A549 treated with AZD9567 at 1 μM for 4 hours (cell line): Measurements from ENCODE around the gene ERCC1. TPM values are rescaled to one million over a fixed set of nuclear protein-coding genes. Genes with fewer than 3 reads are reported as not detected.

Source experiments
- total RNA-seq: library from RNA; stranded (reverse); fragments of 200-300 nt; extraction: Qiagen RNA extraction; gene quantifications from 5 replicates; pipeline ENCODE4 v1.2.3, GENCODE V29; 2022; ENCODE audit not compliant: insufficient read depth

ERCC1 gene
- total RNA-seq = 139 to 171 TPM (median 165 TPM) in 5 replicates

GRCh38 chr19:45423589-45424190 lies at the start of gene ERCC1:
Gene ERCC1, minus strand, starts transcription at chr19:45423917. Its CDS starts 543 bp downstream, at chr19:45423374.

GRCh38 chr19:45467456-45468158 lies 43.9 kb upstream of the ERCC1 start, which contains the start of gene FOSB:
Gene FOSB, plus strand, starts transcription at chr19:45467996. Its CDS starts 591 bp downstream, at chr19:45468587.

GRCh38 chr19:45406226-45407090 lies 17.3 kb downstream of the ERCC1 start, which contains the start of gene POLR1G:
Gene POLR1G, plus strand, starts transcription at chr19:45406644. Its CDS starts 53 bp downstream, at chr19:45406697.

GRCh38 chr19:45404557-45405434 lies 18.9 kb downstream of the ERCC1 start, which contains the start of gene PPP1R13L:
Gene PPP1R13L, minus strand, starts transcription at chr19:45405069. Its CDS starts 6,751 bp downstream, at chr19:45398318.

GRCh38 chr19:45370410-45371204 lies 53.1 kb downstream of the ERCC1 start, which contains the start of gene ERCC2:
Gene ERCC2, minus strand, starts transcription at chr19:45370573. Its CDS starts 33 bp downstream, at chr19:45370540.

Other genes starting within 250 kb of the ERCC1 start
- 35.3 to 48.3 TPM (median 43.4 TPM) in 5 replicates for gene TRAPPC6A, start 245.7 kb downstream of the ERCC1 start, total RNA-seq
- 18.7 to 23.9 TPM (median 21.8 TPM) in 5 replicates for gene BLOC1S3, start 245.1 kb downstream of the ERCC1 start, total RNA-seq
- gene EXOC3L2, start 178.5 kb downstream of the ERCC1 start, total RNA-seq = 1.2 to 2.0 TPM (median 1.6 TPM) in 4 of 5 replicates, not detected in the other
- 6.2 to 9.4 TPM (median 7.8 TPM) in 5 replicates for gene MARK4, start 172.6 kb downstream of the ERCC1 start, total RNA-seq
- 0.05 to 0.07 TPM in 2 of 5 replicates, not detected in the others for gene CKM, start 101.0 kb downstream of the ERCC1 start, total RNA-seq
- gene KLC3, start 83.2 kb downstream of the ERCC1 start, total RNA-seq = 0.87 to 1.3 TPM (median 0.91 TPM) in 4 of 5 replicates, not detected in the other
- gene ERCC2, start 53.3 kb downstream of the ERCC1 start, total RNA-seq = 11.4 to 14.4 TPM (median 14.2 TPM) in 5 replicates
- 19.0 to 37.6 TPM (median 35.5 TPM) in 5 replicates for gene PPP1R13L, start 18.8 kb downstream of the ERCC1 start, total RNA-seq
- 47.1 to 57.7 TPM (median 51.3 TPM) in 5 replicates for gene POLR1G, start 17.3 kb downstream of the ERCC1 start, total RNA-seq
- gene FOSB, start 44.1 kb upstream of the ERCC1 start, total RNA-seq = 10.2 to 21.4 TPM (median 18.8 TPM) in 5 replicates
- gene RTN2, start 73.1 kb upstream of the ERCC1 start, total RNA-seq = 5.6 to 13.1 TPM (median 12.6 TPM) in 5 replicates
- gene PPM1N, start 74.5 kb upstream of the ERCC1 start, total RNA-seq = 6.9 to 10.4 TPM (median 8.2 TPM) in 5 replicates
- 159 to 241 TPM (median 195 TPM) in 5 replicates for gene VASP, start 83.6 kb upstream of the ERCC1 start, total RNA-seq
- 10.4 to 16.7 TPM (median 15.7 TPM) in 5 replicates for gene OPA3, start 160.9 kb upstream of the ERCC1 start, total RNA-seq
- 0.05 to 0.27 TPM (median 0.15 TPM) in 4 of 5 replicates, not detected in the other for gene GPR4, start 178.3 kb upstream of the ERCC1 start, total RNA-seq
- 21.1 to 24.4 TPM (median 23.4 TPM) in 5 replicates for gene EML2, start 215.5 kb upstream of the ERCC1 start, total RNA-seq
- gene GIPR, start 244.3 kb upstream of the ERCC1 start, total RNA-seq = 1.4 to 3.8 TPM (median 3.2 TPM) in 5 replicates